HepG2 (cell line): ENCODE results near the gene RNPS1. TPM values are rescaled to one million over a fixed set of nuclear protein-coding genes. Genes with fewer than 3 reads are reported as not detected.

ENCODE experiments used
- ATF2 ChIP-seq: sonication (generic); formaldehyde crosslinking; IDR thresholded peaks from 2 replicates; pipeline ENCODE4 v1.4.0; 2020; ENCODE audit warnings: missing genetic modification reagents
- ATRX ChIP-seq: sonication (generic); formaldehyde crosslinking; IDR thresholded peaks from 2 replicates; pipeline ENCODE4 v1.4.0; 2020; ENCODE audit warnings: missing genetic modification reagents, borderline replicate concordance
- HOXA5 ChIP-seq: sonication (generic); formaldehyde crosslinking; IDR thresholded peaks from 2 replicates; pipeline ENCODE4 v1.4.0; 2020; ENCODE audit warnings: missing genetic modification reagents
- HOXD1 ChIP-seq: sonication (generic); formaldehyde crosslinking; IDR thresholded peaks from 2 replicates; pipeline ENCODE4 v1.5.0; 2020; ENCODE audit warnings: missing genetic modification reagents
- PREB ChIP-seq: sonication (generic); formaldehyde crosslinking; IDR thresholded peaks from 2 replicates; pipeline ENCODE4 v1.4.0; 2020; ENCODE audit warnings: missing genetic modification reagents
- REST ChIP-seq, 2 experiments: IDR thresholded peaks; 2 replicates each; pipeline ENCODE4 v1.6.1; 2011 to 2012; ENCODE audit warnings: low read length in 2 of 2, borderline replicate concordance in 1 of 2, low read depth in 1 of 2, mild to moderate bottlenecking in 1 of 2, moderate library complexity in 1 of 2
- SKI ChIP-seq: fragments of 450-650 bp; IDR thresholded peaks from one replicate; pipeline ENCODE4 v1.6.1; 2018; ENCODE audit warnings: mild to moderate bottlenecking; ENCODE audit not compliant: partially characterized antibody
- STAT5B ChIP-seq: sonication (generic); formaldehyde crosslinking; IDR thresholded peaks from 2 replicates; pipeline ENCODE4 v1.4.0; 2020; ENCODE audit warnings: missing genetic modification reagents
- TFDP1 ChIP-seq: IDR thresholded peaks from 2 replicates; pipeline ENCODE4 v1.6.1; 2016; ENCODE audit warnings: missing compliant biosample characterization, missing genetic modification reagents, borderline replicate concordance
- TSC22D2 ChIP-seq: sonication (generic); formaldehyde crosslinking; IDR thresholded peaks from 2 replicates; pipeline ENCODE4 v1.5.1; 2020; ENCODE audit warnings: missing genetic modification reagents, mild to moderate bottlenecking, borderline replicate concordance
- USF2 ChIP-seq, 2 experiments: sonication (generic) in 1 of 2; formaldehyde crosslinking in 1 of 2; IDR thresholded peaks; 2 replicates each; pipeline versions ENCODE4 v1.5.1 to v1.6.1; 2011 to 2020; ENCODE audit warnings: borderline replicate concordance in 1 of 2, low read depth in 1 of 2, low read length in 1 of 2, mild to moderate bottlenecking in 1 of 2, missing genetic modification reagents in 1 of 2, moderate library complexity in 1 of 2
- ZNF235 ChIP-seq: sonication (generic); formaldehyde crosslinking; IDR thresholded peaks from 2 replicates; pipeline ENCODE4 v1.8.1; 2023; ENCODE audit warnings: mild to moderate bottlenecking, missing genetic modification reagents, borderline replicate concordance
- ZNF263 ChIP-seq: sonication (generic); formaldehyde crosslinking; IDR thresholded peaks from 2 replicates; pipeline ENCODE4 v1.4.0; 2020; ENCODE audit warnings: missing genetic modification reagents
- ZNF333 ChIP-seq: sonication (generic); formaldehyde crosslinking; IDR thresholded peaks from 2 replicates; pipeline ENCODE4 v1.4.0; 2020; ENCODE audit warnings: mild to moderate bottlenecking, missing genetic modification reagents, borderline replicate concordance
- polyA plus RNA-seq, 8 experiments: library from polyadenylated mRNA; depleted of rRNA in 3 of 8; stranded (reverse) in 7 of 8; unstranded in 1 of 8; fragments of >200 nt; fragmentation: Illumina TruSeq in 4 of 8; extraction: Trizol in 4 of 8; gene quantifications; 2 replicates each; pipeline versions ENCODE4 v1.2.1 to v1.2.3, GENCODE V29; 2011 to 2016; ENCODE audit warnings: low read depth in 4 of 8, missing spikeins in 1 of 8, mixed read lengths in 1 of 8; ENCODE audit not compliant: insufficient read depth in 1 of 8
- total RNA-seq, 5 experiments: library from RNA; depleted of rRNA; stranded (reverse); fragments of >200 nt; fragmentation: Illumina TruSeq; extraction: Trizol; gene quantifications; 2 replicates each; pipeline ENCODE4 v1.2.3, GENCODE V29; 2016; ENCODE audit warnings: low read depth in 1 of 5
- TF ChIP-seq, protein P1 (sequence below): sonication (generic); formaldehyde crosslinking; IDR thresholded peaks from 2 replicates; pipeline ENCODE4 v1.5.0; 2020; ENCODE audit warnings: mild to moderate bottlenecking, missing genetic modification reagents, borderline replicate concordance

RNPS1 gene
- total and polyA plus RNA-seq, 2 of the 13 experiments (the other 11 are each of a cell fraction or from before 2014, with no cell fraction given), result 126 to 133 TPM

DNA sequence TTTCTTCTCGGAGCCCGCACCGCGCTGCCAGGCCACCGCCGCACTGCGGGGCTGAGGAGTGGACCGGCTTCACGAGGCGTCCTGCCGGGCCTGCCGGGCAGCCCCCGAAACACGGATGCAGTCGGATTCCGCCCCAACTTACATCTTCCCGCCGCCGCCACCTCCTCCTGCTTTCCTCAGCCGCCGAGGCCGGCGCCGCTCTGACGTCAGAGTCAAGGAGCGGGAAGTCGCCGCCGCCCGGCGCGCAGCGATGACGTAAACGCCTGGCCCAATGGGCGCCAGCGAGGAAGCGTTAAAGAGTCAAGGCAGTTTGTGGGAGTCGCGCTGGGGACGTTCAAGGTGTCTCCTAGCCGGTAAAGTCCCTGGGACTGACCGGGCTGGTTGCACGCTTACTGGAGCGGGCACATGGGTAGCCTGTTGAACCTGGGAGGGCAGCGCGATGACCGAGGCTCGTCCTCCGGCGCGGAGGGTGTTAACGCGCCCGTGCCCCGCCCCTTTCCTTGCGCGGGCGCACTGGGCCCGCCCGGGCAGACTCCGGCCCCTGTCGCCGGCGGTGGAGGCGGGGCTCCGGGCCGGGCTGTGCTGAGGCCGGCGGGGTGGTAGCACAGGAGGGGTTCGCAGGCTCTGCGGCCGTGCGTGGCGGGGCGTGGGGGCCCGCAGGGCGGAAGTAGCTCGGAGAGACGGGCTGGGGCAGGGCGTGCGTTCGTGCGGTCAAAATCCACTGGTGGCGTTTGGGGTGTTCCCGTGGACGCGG lies at the start of gene RNPS1 (continued):
- TF ChIP-seq ATF2 (peak; percentile 84; the same call in 1 of the 2 replicates), SKI (peak; percentile 79), ZNF333 (CRISPR knock-in tag) (peak; percentile 70), ZNF263 (CRISPR knock-in tag) (no peak; the same call in 1 of the 2 replicates), ATRX (no peak), PREB (CRISPR knock-in tag) (no peak), STAT5B (CRISPR knock-in tag) (no peak; the same call in 1 of the 2 replicates), HOXA5 (CRISPR knock-in tag) (peak; percentile 67; the same call in 1 of the 2 replicates), REST (IDR thresholded peaks at IDR 0.05; ENCODE audit: borderline replicate concordance in 1 of 2, low read depth in 1 of 2, low read length in 2 of 2) (no peak), TFDP1 (peak; percentile 97), ZNF235 (0 out of 2 replicates have a peak, but pooled peaks have one; percentile 70), TSC22D2 (CRISPR knock-in tag) (peak; percentile 38; the same call in 1 of the 2 replicates), HOXD1 (CRISPR knock-in tag) (no peak; the same call in 1 of the 2 replicates), USF2 (IDR thresholded peaks at IDR 0.05; ENCODE audit: low read depth, low read length) (no peak), USF2 (CRISPR knock-in tag; IDR thresholded peaks at IDR 0.05; ENCODE audit: borderline replicate concordance) (no peak; the same call in 1 of the 2 replicates)
- TF ChIP-seq, protein P1, sequence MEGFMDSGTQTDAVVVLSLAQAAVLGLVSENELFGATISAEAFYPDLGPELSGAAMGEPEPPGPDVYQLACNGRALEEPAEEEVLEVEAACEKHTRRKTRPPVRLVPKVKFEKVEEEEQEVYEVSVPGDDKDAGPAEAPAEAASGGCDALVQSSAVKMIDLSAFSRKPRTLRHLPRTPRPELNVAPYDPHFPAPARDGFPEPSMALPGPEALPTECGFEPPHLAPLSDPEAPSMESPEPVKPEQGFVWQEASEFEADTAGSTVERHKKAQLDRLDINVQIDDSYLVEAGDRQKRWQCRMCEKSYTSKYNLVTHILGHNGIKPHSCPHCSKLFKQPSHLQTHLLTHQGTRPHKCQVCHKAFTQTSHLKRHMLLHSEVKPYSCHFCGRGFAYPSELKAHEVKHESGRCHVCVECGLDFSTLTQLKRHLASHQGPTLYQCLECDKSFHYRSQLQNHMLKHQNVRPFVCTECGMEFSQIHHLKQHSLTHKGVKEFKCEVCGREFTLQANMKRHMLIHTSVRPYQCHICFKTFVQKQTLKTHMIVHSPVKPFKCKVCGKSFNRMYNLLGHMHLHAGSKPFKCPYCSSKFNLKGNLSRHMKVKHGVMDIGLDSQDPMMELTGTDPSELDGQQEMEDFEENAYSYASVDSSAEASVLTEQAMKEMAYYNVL, result peak; percentile 77
